NCI-H1930 (cell line): Measurements from ENCODE around the gene BTG4.
A peak's percentile ranks its signal among the peaks of the same experiment; 100 is the strongest.

Experiments used
- DNase-seq, 2 experiments: peaks; one replicate each; lab custom pipeline; 2025; lab: John Stamatoyannopoulos, UW

The BTG4 gene

GRCh38 chr11:111512296-111513239, at the start of gene BTG4:
Gene BTG4, minus strand, starts transcription at chr11:111512386. Its CDS starts 13,610 bp downstream, at chr11:111498776.
- DNase-seq: peak; percentile 11 to 31

GRCh38 chr11:111561791-111562325, 49.7 kb upstream of the BTG4 start:
- no peak for DNase-seq

DNA sequence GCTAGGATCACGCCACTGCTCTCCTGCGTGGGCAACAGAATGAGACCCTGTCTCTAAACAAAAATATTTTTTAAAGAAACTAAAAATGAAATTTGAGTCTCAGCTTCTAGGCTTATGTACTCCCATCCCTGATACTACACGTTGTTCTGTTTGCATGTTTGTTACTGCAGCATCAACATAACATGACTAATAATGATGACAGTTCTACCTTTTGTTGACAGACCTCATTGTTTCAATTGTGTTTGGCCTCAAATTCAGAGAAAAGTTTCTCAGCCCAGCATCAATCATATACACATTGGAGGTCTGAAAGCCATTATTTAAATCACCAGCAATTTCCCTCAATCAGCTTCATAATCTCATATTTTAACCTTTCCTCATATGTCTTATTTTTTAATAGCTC, 49.1 kb upstream of the BTG4 start:
- DNase-seq: no peak

DNA sequence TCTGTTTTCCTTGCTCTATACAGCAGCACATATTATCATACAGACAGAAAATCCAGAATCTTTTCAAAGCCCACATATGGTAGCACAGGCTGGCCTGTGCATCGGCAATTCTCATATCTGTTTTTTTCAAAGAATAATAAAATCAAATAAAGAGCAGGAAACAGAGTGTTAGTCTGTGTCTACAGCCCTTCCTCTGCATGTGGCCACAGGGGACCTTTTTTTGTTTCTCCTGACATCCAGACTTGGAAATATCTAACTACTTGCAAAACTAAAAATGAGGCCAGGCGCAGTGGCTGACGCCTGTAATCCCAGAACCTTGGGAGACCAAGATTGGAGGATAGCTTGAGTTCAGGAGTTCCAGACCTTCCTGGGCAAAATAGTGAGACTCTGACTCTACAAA, 48.6 kb upstream of the BTG4 start:
- DNase-seq: no peak

- no peak for DNase-seq
Measured at GRCh38 chr11:111559800-111560464, 47.7 kb upstream of the BTG4 start.

GRCh38 chr11:111557425-111558111, 45.4 kb upstream of the BTG4 start:
- no peak for DNase-seq

GRCh38 chr11:111555255-111555654, 43.1 kb upstream of the BTG4 start:
- no peak for DNase-seq

- no peak for DNase-seq
Measured at GRCh38 chr11:111554532-111554931, 42.3 kb upstream of the BTG4 start.

DNA sequence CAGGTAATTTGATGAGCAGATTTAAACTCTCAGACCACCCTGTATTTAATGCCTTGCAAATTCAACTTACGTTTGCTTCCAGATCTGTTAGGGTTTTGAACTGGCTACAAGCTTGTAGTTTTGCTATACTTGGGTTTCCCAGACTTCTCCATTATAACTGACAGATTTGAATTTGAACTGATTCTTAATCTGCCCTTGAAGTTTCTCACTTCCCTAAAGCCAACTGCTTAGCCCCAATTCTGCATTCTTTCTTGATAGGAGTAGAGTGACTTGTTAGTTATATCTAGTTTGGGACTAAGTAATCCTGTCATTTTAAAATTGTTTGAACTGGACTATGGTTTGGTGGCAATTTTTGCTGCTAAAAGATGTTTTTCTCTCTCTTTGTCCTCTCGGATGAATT, 38.1 kb upstream of the BTG4 start:
- no peak for DNase-seq

DNA sequence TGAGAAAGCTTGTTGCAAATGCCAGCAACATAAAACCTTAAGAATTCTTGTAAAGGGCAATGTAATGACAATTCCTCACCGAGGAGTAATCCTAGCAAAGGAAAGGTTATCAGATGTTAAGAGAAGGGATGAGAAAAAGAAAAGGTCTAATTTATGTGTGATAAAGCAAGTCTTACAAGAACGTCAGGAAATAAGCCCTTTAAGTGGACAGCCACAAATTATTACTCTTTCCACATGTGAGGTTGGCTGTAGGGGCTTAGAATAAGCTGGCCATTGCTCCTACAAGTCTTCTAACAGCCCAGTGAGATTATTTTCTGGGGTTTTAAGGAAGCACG, 37.6 kb upstream of the BTG4 start:
- no peak for DNase-seq

DNA sequence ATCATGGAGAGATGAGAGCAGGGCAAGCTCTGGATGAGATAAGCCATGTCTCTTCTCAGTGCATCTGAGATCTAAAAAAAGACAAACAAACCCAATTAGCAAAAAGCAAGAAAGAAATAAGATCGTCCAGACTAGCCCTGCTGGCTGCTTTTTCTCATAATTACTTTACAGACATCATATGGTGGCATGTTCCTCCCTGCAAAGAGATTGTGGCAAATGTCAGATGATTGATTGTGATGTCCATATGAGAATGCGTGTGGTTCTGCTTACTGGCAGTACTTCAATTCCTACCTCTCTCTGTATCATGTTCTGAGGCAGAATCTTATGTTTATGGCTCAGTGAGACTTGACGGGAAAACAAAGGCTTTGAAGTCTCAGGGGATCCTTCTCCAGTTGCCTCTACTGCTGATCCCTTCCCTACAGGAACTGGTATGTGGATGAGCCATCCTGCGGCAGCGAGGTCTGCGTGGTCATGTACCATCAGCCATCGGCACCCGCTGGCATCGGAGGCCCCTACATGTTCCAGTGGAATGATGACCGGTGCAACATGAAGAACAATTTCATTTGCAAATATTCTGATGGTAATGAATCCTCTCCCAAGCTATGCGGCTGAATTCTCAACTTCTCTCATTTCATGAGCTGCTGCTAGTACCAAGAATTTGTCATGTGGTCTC, 37.1 kb upstream of the BTG4 start:
- no peak for DNase-seq

GRCh38 chr11:111548525-111548924, 36.3 kb upstream of the BTG4 start:
- no peak for DNase-seq

- DNase-seq: no peak
Measured at GRCh38 chr11:111542606-111543275, 30.6 kb upstream of the BTG4 start.

DNA sequence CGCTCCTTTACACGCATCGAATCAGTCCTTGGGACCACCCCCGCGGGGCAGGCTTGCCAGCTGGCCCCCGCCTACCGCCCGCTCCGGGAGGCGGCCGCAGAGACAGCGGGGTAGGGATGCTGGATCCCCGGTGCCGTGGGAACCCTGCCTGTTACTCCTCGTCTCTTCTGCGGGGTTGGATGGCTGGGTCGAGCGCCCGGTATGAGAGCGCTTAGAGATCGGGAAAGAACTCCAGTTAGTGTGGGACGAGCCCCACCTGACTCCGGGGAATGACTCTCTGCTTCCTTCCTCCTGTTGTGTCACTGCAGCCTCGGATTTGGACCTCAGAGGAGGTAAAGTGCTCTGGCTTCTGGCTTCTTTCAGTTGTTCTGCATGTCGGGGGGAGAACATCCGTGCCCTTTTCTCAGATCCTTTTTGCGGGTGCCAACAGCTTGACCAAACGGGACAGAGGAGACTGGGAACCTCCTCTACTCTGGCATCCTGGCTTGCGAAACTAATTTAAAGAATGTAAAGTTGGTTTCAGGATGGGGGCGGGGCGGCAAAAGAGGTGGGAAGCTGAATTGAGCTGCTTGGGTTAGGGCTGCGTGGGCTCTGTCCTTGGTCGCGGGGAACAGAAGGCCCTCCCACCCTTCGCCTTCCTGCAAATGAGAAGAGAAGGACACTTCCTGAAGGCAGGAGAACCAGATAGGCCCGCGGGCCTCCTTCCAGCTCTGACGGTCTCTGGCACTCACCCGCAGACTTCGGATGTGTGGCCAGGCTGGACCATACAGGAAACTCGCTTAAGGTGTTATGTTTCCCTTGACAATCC, 29.3 kb upstream of the BTG4 start:
- no peak for DNase-seq

DNA sequence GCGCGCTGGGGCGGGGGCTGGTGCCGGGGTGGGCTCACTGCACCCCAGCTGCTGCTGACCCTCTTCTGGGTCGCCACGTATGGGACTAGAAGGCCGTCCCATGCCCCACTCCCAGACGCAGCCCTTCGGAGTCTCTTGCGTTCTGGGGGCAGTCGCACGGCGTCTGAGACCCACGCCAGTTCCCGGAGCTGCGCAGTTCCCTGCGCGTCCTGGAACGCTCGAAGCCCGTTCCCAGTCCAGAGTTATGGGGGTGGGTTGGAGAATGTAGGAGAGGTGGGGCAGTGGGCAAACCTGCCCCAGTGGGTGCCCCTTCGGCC, 28.7 kb upstream of the BTG4 start:
- DNase-seq: no peak

DNA sequence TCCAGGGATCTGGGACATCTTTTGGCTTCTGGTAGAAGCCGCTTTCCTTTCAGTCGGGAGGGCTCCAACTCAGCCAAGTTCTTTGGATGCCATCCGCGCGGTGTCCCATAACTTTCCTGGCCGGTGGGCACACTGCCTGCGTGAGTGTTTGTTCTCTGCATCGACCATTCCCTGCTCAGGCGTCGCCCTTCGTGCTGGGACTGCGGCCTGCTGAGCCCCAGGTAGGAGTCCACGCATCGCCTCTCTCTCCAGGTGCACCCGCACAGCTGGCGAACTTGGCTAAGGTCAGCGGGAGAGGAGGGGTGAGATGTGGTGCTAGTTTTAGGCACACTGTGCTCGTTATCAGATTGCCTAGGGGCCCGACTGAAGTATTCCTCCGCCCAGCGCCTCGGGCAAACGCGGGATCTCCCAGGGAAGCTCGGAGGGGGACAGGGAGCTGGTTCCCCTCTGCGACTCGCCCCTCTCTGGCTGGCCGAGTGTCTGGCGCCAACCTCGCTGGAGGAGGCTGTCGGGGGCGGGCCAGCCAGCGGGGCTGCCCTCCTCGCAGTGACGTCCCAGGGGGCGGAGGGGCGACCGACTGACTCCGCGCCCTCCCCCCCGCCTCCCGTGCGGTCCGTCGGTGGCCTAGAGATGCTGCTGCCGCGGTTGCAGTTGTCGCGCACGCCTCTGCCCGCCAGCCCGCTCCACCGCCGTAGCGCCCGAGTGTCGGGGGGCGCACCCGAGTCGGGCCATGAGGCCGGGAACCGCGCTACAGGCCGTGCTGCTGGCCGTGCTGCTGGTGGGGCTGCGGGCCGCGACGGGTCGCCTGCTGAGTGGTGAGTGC, 28.1 kb upstream of the BTG4 start, which contains the start of gene LAYN:
LAYN (plus strand) TSS at position 607 of the 823 bp plus-strand sequence; CDS start at position 731, 124 bp downstream.
- DNase-seq: no peak

GRCh38 chr11:111539426-111540113, 27.4 kb upstream of the BTG4 start:
- no peak for DNase-seq

DNA sequence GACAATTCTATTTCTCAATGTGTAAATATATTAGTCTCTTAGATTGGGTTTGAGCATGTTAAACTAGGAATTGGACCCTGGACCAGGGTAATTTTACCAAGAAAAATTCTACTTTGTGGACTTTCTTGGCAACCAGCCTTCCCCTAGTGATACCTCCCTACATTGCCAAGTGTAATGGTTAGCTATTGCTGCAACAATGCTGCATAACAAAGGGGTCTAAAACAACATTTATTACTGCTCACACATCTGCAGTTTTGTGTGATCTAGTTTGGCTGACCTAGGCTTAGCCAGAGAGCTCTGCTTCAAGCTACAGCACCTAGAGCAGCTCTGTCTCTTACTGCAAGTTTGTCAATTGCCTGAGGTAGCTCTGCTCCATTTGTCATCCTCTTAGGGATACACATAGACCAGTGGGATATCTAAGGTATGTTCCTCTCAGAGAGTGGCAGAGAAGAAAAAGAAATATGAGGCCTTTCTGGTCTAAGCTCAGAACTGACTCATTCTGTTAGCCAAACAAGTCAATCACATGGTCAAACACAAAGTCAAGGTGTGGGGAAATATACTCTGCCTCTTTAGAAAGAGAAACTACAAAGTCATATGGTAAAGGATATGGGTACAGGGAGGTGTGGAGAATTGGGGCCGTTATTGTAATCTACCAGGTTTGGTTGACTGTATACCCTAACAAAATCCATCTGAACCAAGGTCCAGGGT, 26.4 kb upstream of the BTG4 start:
- no peak for DNase-seq
